Left ventricle myocardium inferior (tissue), 1 donor: ENCODE results near the gene IFNG-AS1. TPM values are rescaled to one million over a fixed set of nuclear protein-coding genes. Genes with fewer than 3 reads are reported as not detected.

Experiments used
- DNase-seq: peaks from one replicate; pipeline ENCODE4 v3.0.0-alpha.2; 2020
- H3K27ac ChIP-seq: fragments of 200-600 bp; replicated peaks from 2 replicates; pipeline ENCODE4 v1.8.0; 2021
- H3K27me3 ChIP-seq: fragments of 200-600 bp; 2 replicates; pipeline ENCODE4 v1.8.0; 2021; ENCODE audit warnings: low read depth
- H3K36me3 ChIP-seq: fragments of 200-600 bp; 2 replicates; pipeline ENCODE4 v1.8.0; 2021
- H3K4me1 ChIP-seq: fragments of 200-600 bp; 2 replicates; pipeline ENCODE4 v1.8.0; 2021
- H3K4me3 ChIP-seq: fragments of 200-600 bp; 2 replicates; pipeline ENCODE4 v1.8.0; 2021; ENCODE audit warnings: mild to moderate bottlenecking, moderate library complexity
- H3K9me3 ChIP-seq: fragments of 200-600 bp; replicated peaks from 2 replicates; pipeline ENCODE4 v1.8.0; 2021
- CTCF ChIP-seq: fragments of 200-600 bp; IDR thresholded peaks from 2 replicates; pipeline ENCODE4 v1.8.0; 2021; ENCODE audit warnings: antibody characterized with exemption, mild to moderate bottlenecking, borderline replicate concordance
- intact Hi-C: fragments of 100-400 bp; cut with micrococcal nuclease; formaldehyde crosslinking; loops from one replicate; pipeline ENCODE4 v1.11.0; 2022
- total RNA-seq: library from RNA; stranded (reverse); fragmentation: NEBNext Ultra II Directional; extraction: Animal tissue kit (Norgen Biotek cat#: 25700); gene quantifications from one replicate; pipeline ENCODE4 v1.2.1, GENCODE V29; 2021
- donor health status: DM: no; HTN: yes; CAD: no; lungs with severe emphysema.

IFNG-AS1 gene
- total RNA-seq, 1 donor from 2014 or later = 0.58 TPM

GRCh38 chr12:68065163-68065562 is 75.9 kb downstream of the IFNG-AS1 start:
- no peak for TF ChIP-seq CTCF
- intact Hi-C loops = no loop called here
- Histone ChIP-seq H3K36me3 (no peaks in the 10 kb centered on the region), H3K27me3 (no peaks in the 10 kb centered on the region), H3K4me3 (no peak overlapping the region), H3K4me1 (no peaks in the 10 kb centered on the region), H3K9me3 (peaks cover 31% of the 10 kb centered on the region), H3K27ac (no peak overlapping the region)
- DNase-seq = no peak

GRCh38 chr12:68065687-68066086 is 76.4 kb downstream of the IFNG-AS1 start:
- DNase-seq = no peak
- intact Hi-C loops = no loop called here

GRCh38 chr12:68067762-68068376 is 78.6 kb downstream of the IFNG-AS1 start:
- Histone ChIP-seq H3K27ac (no peak overlapping the region), H3K4me1 (no peaks in the 10 kb centered on the region), H3K36me3 (no peaks in the 10 kb centered on the region), H3K9me3 (peaks cover 19% of the 10 kb centered on the region), H3K4me3 (no peak overlapping the region), H3K27me3 (no peaks in the 10 kb centered on the region)
- intact Hi-C loops = no loop called here
- no peak for DNase-seq
- TF ChIP-seq CTCF = no peak

More at GRCh38 chr12:68065687-68066086, 76.4 kb downstream of the IFNG-AS1 start:
- Histone ChIP-seq H3K36me3 (no peaks in the 10 kb centered on the region), H3K27ac (no peak overlapping the region), H3K4me1 (no peaks in the 10 kb centered on the region), H3K9me3 (peaks cover 30% of the 10 kb centered on the region), H3K4me3 (no peak overlapping the region), H3K27me3 (no peaks in the 10 kb centered on the region)
- TF ChIP-seq CTCF = no peak

- Histone ChIP-seq H3K9me3 (peaks cover 19% of the 10 kb centered on the region), H3K4me3 (no peak overlapping the region), H3K4me1 (no peaks in the 10 kb centered on the region), H3K27ac (no peak overlapping the region), H3K36me3 (no peaks in the 10 kb centered on the region), H3K27me3 (no peaks in the 10 kb centered on the region)
- no peak for TF ChIP-seq CTCF
- intact Hi-C loops = no loop called here
- no peak for DNase-seq
Observed at GRCh38 chr12:68069275-68069674, 80.0 kb downstream of the IFNG-AS1 start.

Other genes starting within 250 kb of the IFNG-AS1 start
- gene IFNG, start 170.3 kb downstream of the IFNG-AS1 start, total RNA-seq = not detected
- gene IL26, start 236.4 kb downstream of the IFNG-AS1 start, total RNA-seq = not detected